HL-60 (cell line): ENCODE results near the gene TPRA1.

Experiments used
- DNase-seq, 2 experiments: peaks; one replicate each; pipeline ENCODE4 v3.0.0-alpha.2; 2010 to 2020; ENCODE audit warnings: low read depth in 1 of 2, low spot score in 1 of 2
- H3K27ac ChIP-seq: fragments of 250-450 bp; sonication (Bioruptor Pico); replicated peaks from 2 replicates; pipeline ENCODE4 v1.5.1; 2020; ENCODE audit warnings: mild to moderate bottlenecking, moderate library complexity
- H3K27me3 ChIP-seq: fragments of 250-450 bp; sonication (Bioruptor Pico); 2 replicates; pipeline ENCODE4 v1.5.1; 2021; ENCODE audit warnings: mild to moderate bottlenecking, moderate library complexity; ENCODE audit not compliant: insufficient read depth, poor library complexity, severe bottlenecking
- H3K4me3 ChIP-seq: replicated peaks from 2 replicates; pipeline ENCODE4 v1.5.1; 2011; ENCODE audit warnings: mild to moderate bottlenecking, control low read depth, low read length; ENCODE audit not compliant: insufficient read depth
- GABPA ChIP-seq: IDR thresholded peaks from 2 replicates; pipeline ENCODE4 v1.6.1; 2012; ENCODE audit warnings: low read depth
- POLR2AphosphoS5 ChIP-seq: IDR thresholded peaks from 2 replicates; pipeline ENCODE4 v1.6.1; 2012; ENCODE audit warnings: low read depth
- SPI1 ChIP-seq: IDR thresholded peaks from 2 replicates; pipeline ENCODE4 v1.6.1; 2012; ENCODE audit warnings: low read depth, mild to moderate bottlenecking, borderline replicate concordance
- TF ChIP-seq, protein P1 (sequence below): IDR thresholded peaks from 2 replicates; pipeline ENCODE4 v1.6.1; 2012; ENCODE audit warnings: low read depth; ENCODE audit not compliant: insufficient replicate concordance
- TF ChIP-seq, protein P2 (sequence below): IDR thresholded peaks from one replicate; pipeline ENCODE4 v1.5.1; 2011; ENCODE audit warnings: low read length, control low read depth, inconsistent platforms; ENCODE audit not compliant: insufficient read depth

The TPRA1 gene

DNA sequence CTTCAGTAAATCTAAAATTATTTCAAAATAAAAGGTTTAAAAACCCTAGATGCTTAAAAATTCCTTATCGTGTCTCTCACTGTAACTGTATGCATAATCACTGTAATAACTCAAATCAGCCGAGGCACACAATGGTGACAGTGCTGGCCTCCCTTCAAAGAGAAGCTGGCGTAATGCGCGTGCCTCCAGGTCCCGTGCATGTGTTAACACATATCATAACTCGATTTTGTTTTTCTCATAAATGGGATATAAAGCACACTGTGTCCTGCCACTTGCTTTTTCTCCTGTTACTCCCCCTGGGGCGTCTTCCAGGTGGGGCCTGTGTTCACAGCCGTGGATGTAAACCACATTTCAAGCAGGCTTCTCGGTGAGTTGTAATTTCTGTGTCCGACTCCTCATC lies 56.0 kb downstream of the TPRA1 start:
- Histone ChIP-seq H3K4me3 (no peak overlapping the region), H3K27ac (no peak overlapping the region), H3K27me3 (peaks cover 2% of the 10 kb centered on the region)
- no peak for TF ChIP-seq POLR2AphosphoS5
- TF ChIP-seq, protein P1, sequence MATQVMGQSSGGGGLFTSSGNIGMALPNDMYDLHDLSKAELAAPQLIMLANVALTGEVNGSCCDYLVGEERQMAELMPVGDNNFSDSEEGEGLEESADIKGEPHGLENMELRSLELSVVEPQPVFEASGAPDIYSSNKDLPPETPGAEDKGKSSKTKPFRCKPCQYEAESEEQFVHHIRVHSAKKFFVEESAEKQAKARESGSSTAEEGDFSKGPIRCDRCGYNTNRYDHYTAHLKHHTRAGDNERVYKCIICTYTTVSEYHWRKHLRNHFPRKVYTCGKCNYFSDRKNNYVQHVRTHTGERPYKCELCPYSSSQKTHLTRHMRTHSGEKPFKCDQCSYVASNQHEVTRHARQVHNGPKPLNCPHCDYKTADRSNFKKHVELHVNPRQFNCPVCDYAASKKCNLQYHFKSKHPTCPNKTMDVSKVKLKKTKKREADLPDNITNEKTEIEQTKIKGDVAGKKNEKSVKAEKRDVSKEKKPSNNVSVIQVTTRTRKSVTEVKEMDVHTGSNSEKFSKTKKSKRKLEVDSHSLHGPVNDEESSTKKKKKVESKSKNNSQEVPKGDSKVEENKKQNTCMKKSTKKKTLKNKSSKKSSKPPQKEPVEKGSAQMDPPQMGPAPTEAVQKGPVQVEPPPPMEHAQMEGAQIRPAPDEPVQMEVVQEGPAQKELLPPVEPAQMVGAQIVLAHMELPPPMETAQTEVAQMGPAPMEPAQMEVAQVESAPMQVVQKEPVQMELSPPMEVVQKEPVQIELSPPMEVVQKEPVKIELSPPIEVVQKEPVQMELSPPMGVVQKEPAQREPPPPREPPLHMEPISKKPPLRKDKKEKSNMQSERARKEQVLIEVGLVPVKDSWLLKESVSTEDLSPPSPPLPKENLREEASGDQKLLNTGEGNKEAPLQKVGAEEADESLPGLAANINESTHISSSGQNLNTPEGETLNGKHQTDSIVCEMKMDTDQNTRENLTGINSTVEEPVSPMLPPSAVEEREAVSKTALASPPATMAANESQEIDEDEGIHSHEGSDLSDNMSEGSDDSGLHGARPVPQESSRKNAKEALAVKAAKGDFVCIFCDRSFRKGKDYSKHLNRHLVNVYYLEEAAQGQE = no peak
- TF ChIP-seq, protein P2, sequence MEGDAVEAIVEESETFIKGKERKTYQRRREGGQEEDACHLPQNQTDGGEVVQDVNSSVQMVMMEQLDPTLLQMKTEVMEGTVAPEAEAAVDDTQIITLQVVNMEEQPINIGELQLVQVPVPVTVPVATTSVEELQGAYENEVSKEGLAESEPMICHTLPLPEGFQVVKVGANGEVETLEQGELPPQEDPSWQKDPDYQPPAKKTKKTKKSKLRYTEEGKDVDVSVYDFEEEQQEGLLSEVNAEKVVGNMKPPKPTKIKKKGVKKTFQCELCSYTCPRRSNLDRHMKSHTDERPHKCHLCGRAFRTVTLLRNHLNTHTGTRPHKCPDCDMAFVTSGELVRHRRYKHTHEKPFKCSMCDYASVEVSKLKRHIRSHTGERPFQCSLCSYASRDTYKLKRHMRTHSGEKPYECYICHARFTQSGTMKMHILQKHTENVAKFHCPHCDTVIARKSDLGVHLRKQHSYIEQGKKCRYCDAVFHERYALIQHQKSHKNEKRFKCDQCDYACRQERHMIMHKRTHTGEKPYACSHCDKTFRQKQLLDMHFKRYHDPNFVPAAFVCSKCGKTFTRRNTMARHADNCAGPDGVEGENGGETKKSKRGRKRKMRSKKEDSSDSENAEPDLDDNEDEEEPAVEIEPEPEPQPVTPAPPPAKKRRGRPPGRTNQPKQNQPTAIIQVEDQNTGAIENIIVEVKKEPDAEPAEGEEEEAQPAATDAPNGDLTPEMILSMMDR = no peak
- no peak for TF ChIP-seq GABPA
- no peak for TF ChIP-seq SPI1
- DNase-seq = no peak

DNA sequence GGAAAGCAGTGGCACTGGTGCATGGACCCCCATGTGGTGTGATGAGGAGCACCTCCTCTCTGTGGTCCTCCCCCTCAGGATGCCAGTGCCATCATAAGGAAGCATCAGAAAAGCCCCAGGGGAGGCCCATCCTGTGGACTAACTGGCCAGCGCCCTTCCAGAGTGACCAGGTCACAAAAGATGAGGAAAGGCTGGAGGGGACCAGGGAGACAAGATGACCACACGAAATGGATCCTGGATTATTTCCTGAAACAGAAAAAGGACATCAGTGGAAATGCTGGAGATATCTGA lies 56.4 kb downstream of the TPRA1 start:
- H3K27me3 ChIP-seq = peaks cover 2% of the 10 kb centered on the region

DNA sequence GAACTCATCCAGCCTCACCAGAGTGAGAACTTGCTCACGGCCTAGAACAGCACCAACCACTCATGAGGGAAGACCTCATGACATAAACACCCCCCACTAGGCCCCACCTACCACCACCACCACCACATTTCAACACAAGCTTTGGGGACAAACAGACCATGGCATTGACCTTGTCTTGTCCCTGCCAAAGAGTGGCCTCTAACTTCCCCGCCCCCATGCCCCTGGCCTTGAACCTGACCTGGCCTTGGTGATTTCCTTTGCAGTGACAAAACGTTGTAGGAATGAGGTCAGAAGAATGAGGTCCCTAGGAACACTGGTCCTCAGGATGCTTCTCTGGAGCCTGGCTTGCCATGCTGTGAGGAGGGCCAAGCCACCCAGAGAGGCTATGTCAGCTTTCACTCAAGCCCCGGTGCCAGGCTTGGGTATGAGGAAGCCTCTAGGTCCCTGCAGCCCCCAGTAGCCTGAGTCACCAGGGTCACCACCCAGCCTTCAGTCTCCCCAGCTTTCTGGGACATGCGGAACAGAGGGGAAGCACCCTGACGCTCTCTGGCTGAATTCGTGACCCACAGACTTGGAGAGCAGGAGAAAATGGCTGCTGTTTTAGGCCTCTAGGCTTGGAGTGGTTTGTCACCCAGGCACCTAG lies 57.9 kb downstream of the TPRA1 start:
- Histone ChIP-seq H3K27me3 (peaks cover 5% of the 10 kb centered on the region), H3K27ac (no peak overlapping the region), H3K4me3 (no peak overlapping the region)
- TF ChIP-seq, protein P2 = no peak
- TF ChIP-seq SPI1 (no peak), POLR2AphosphoS5 (no peak), GABPA (no peak)
- TF ChIP-seq, protein P1 = no peak
- DNase-seq = no peak

More for the DNA sequence above, 56.4 kb downstream of the TPRA1 start:
- Histone ChIP-seq H3K4me3 (no peak overlapping the region), H3K27ac (no peak overlapping the region)
- no peak for DNase-seq
- no peak for TF ChIP-seq POLR2AphosphoS5
- no peak for TF ChIP-seq GABPA
- TF ChIP-seq, protein P2 = no peak
- TF ChIP-seq SPI1 = no peak
- TF ChIP-seq, protein P1 = no peak
